ENCODE results near the gene SEC61B. TPM values are rescaled to one million over a fixed set of nuclear protein-coding genes. Genes with fewer than 3 reads are reported as not detected.

Gene SEC61B
- total RNA-seq, 1 experiment from 2014 or later: 167 TPM

- ChIA-PET POLR2A (no interaction called here), CTCF (no interaction called here)
- no peaks in the 10 kb centered on the region for H3K27me3 Mint-ChIP-seq (ENCODE audit: low read depth)
- ATAC-seq (no peak), DNase-seq (ENCODE audit: low spot score) (no peak)
- H3K4me1 Mint-ChIP-seq: no peaks in the 10 kb centered on the region; the same call in 1 of the 2 replicates
- no peak for TF ChIP-seq ZNF281 (CRISPR knock-in tag; IDR thresholded peaks at IDR 0.05)
- no peak for TF ChIP-seq GRHL2 (CRISPR knock-in tag; IDR thresholded peaks at IDR 0.05; ENCODE audit: insufficient replicate concordance, severe bottlenecking)
- TF ChIP-seq E2F4 (CRISPR knock-in tag; IDR thresholded peaks at IDR 0.05; ENCODE audit: borderline replicate concordance, low read depth): no peak
- TF ChIP-seq ATF6 (CRISPR knock-in tag; IDR thresholded peaks at IDR 0.05): no peak
- TF ChIP-seq ZSCAN18 (CRISPR knock-in tag; IDR thresholded peaks at IDR 0.05): no peak
- TF ChIP-seq STAT6 (CRISPR knock-in tag; conservative IDR thresholded peaks at IDR 0.05; ENCODE audit: low read depth): no peak
- no peak for TF ChIP-seq NFATC4 (CRISPR knock-in tag; IDR thresholded peaks at IDR 0.05)
- no peak for TF ChIP-seq ZNF532 (CRISPR knock-in tag; IDR thresholded peaks at IDR 0.05; ENCODE audit: borderline replicate concordance)
- TF ChIP-seq TCF7 (CRISPR knock-in tag; IDR thresholded peaks at IDR 0.05; ENCODE audit: low read depth): no peak
- no peak for TF ChIP-seq ZNF263 (CRISPR knock-in tag; IDR thresholded peaks at IDR 0.05; ENCODE audit: low read depth)
- no peak for TF ChIP-seq OVOL2 (CRISPR knock-in tag; IDR thresholded peaks at IDR 0.05; ENCODE audit: borderline replicate concordance)
- 0 out of 2 replicates have a peak, but pooled peaks cover 3% of the 10 kb centered on the region for H3K9me3 Mint-ChIP-seq
- H3K4me3 Mint-ChIP-seq: no peak overlapping the region
- no peak overlapping the region for H3K27ac Mint-ChIP-seq
- H3K36me3 Mint-ChIP-seq: no peaks in the 10 kb centered on the region
These were observed 29.1 kb downstream of the SEC61B start for GRCh38 chr9:99251157-99251556.

All from WTC11 (cell line).